ENCODE data around the gene PPFIA3. TPM values are rescaled to one million over a fixed set of nuclear protein-coding genes. Genes with fewer than 3 reads are reported as not detected.

The PPFIA3 gene
- total and polyA plus RNA-seq, 2 donors (not counting 1 experiment from before 2014, with no cell fraction given): 0.62 to 1.3 TPM

GRCh38 chr19:49189259-49189658 lies 69.9 kb downstream of the PPFIA3 start:
- Histone ChIP-seq H3K9ac (ENCODE audit: insufficient read depth, low read length) (no peak overlapping the region), H3K4me1 (ENCODE audit: control insufficient read depth, extremely low read depth, insufficient read depth, low read length) (no peaks in the 10 kb centered on the region), H3K4me3 (replicated peaks in 1 of 4; ENCODE audit: control extremely low read depth in 1 of 4, insufficient read depth in 1 of 4, low read depth in 3 of 4, low read length in 4 of 4) (no peak overlapping the region), H4K20me1 (ENCODE audit: control insufficient read depth, extremely low read depth, insufficient read depth, low read length) (no peaks in the 10 kb centered on the region), H3K4me2 (ENCODE audit: extremely low read depth, insufficient read depth, low read length) (no peak overlapping the region), H3K79me2 (ENCODE audit: control insufficient read depth, insufficient read depth, low read length) (no peaks in the 10 kb centered on the region), H2AFZ (ENCODE audit: low read length) (no peak overlapping the region), H3K27me3 (ENCODE audit: control insufficient read depth, insufficient read depth, low read length) (no peaks in the 10 kb centered on the region), H3K27ac (ENCODE audit: insufficient read depth, low read length) (no peak overlapping the region), H3K36me3 (ENCODE audit: control insufficient read depth, insufficient read depth, low read length) (peaks cover 2% of the 10 kb centered on the region), H3K9me3 (ENCODE audit: control insufficient read depth, insufficient read depth, low read depth, low read length) (no peaks in the 10 kb centered on the region)
- no peak for DNase-seq (ENCODE audit: low read depth in 2 of 2)
- TF ChIP-seq EZH2 (IDR thresholded peaks at IDR 0.05; ENCODE audit: low read length, missing control alignments) (no peak), CTCF (conservative IDR thresholded peaks at IDR 0.05 in 1 of 2, IDR thresholded peaks at IDR 0.05 in 1 of 2; ENCODE audit: low read depth in 1 of 2, low read length in 2 of 2) (no peak)

- H3K9me3 ChIP-seq (ENCODE audit: control insufficient read depth, insufficient read depth, low read depth, low read length): no peaks in the 10 kb centered on the region
- no peaks in the 10 kb centered on the region for H3K4me1 ChIP-seq (ENCODE audit: control insufficient read depth, extremely low read depth, insufficient read depth, low read length)
- H3K79me2 ChIP-seq (ENCODE audit: control insufficient read depth, insufficient read depth, low read length): no peaks in the 10 kb centered on the region
- H3K9ac ChIP-seq (ENCODE audit: insufficient read depth, low read length): no peak overlapping the region
- peaks cover 2% of the 10 kb centered on the region for H3K36me3 ChIP-seq (ENCODE audit: control insufficient read depth, insufficient read depth, low read length)
- H4K20me1 ChIP-seq (ENCODE audit: control insufficient read depth, extremely low read depth, insufficient read depth, low read length): no peaks in the 10 kb centered on the region
- no peak overlapping the region for H3K4me3 ChIP-seq (replicated peaks in 1 of 4; ENCODE audit: control extremely low read depth in 1 of 4, insufficient read depth in 1 of 4, low read depth in 3 of 4, low read length in 4 of 4)
- no peak overlapping the region for H3K4me2 ChIP-seq (ENCODE audit: extremely low read depth, insufficient read depth, low read length)
- no peak for DNase-seq (ENCODE audit: low read depth in 2 of 2)
- H2AFZ ChIP-seq (ENCODE audit: low read length): no peak overlapping the region
- H3K27ac ChIP-seq (ENCODE audit: insufficient read depth, low read length): no peak overlapping the region
- no peaks in the 10 kb centered on the region for H3K27me3 ChIP-seq (ENCODE audit: control insufficient read depth, insufficient read depth, low read length)
- TF ChIP-seq EZH2 (IDR thresholded peaks at IDR 0.05; ENCODE audit: low read length, missing control alignments) (no peak), CTCF (conservative IDR thresholded peaks at IDR 0.05 in 1 of 2, IDR thresholded peaks at IDR 0.05 in 1 of 2; ENCODE audit: low read depth in 1 of 2, low read length in 2 of 2) (no peak)
Observed at GRCh38 chr19:49190781-49191180, 71.4 kb downstream of the PPFIA3 start.

GRCh38 chr19:49193822-49194394 lies 74.6 kb downstream of the PPFIA3 start:
- no peak overlapping the region for H2AFZ ChIP-seq (ENCODE audit: low read length)
- no peaks in the 10 kb centered on the region for H3K27me3 ChIP-seq (ENCODE audit: control insufficient read depth, insufficient read depth, low read length)
- no peak overlapping the region for H3K4me3 ChIP-seq (replicated peaks in 1 of 4; ENCODE audit: control extremely low read depth in 1 of 4, insufficient read depth in 1 of 4, low read depth in 3 of 4, low read length in 4 of 4)
- H3K4me2 ChIP-seq (ENCODE audit: extremely low read depth, insufficient read depth, low read length): no peak overlapping the region
- H3K4me1 ChIP-seq (ENCODE audit: control insufficient read depth, extremely low read depth, insufficient read depth, low read length): no peaks in the 10 kb centered on the region
- DNase-seq (ENCODE audit: low read depth in 2 of 2): no peak
- no peaks in the 10 kb centered on the region for H3K9me3 ChIP-seq (ENCODE audit: control insufficient read depth, insufficient read depth, low read depth, low read length)
- no peaks in the 10 kb centered on the region for H3K36me3 ChIP-seq (ENCODE audit: control insufficient read depth, insufficient read depth, low read length)
- TF ChIP-seq EZH2 (IDR thresholded peaks at IDR 0.05; ENCODE audit: low read length, missing control alignments) (no peak), CTCF (conservative IDR thresholded peaks at IDR 0.05 in 1 of 2, IDR thresholded peaks at IDR 0.05 in 1 of 2; ENCODE audit: low read depth in 1 of 2, low read length in 2 of 2) (no peak)
- no peak overlapping the region for H3K9ac ChIP-seq (ENCODE audit: insufficient read depth, low read length)
- no peak overlapping the region for H3K27ac ChIP-seq (ENCODE audit: insufficient read depth, low read length)
- H3K79me2 ChIP-seq (ENCODE audit: control insufficient read depth, insufficient read depth, low read length): no peaks in the 10 kb centered on the region
- no peaks in the 10 kb centered on the region for H4K20me1 ChIP-seq (ENCODE audit: control insufficient read depth, extremely low read depth, insufficient read depth, low read length)

All from fibroblast of lung (primary cell).